Measurements from ENCODE around the gene RAE1. TPM values are rescaled to one million over a fixed set of nuclear protein-coding genes. Genes with fewer than 3 reads are reported as not detected.

The RAE1 gene
- total and polyA plus RNA-seq, 2 donors (not counting 3 experiments of a cell fraction or from before 2014, with no cell fraction given): 34.1 to 55.8 TPM

- Histone ChIP-seq H3K4me2 (ENCODE audit: insufficient read depth, low read length) (no peak overlapping the region), H3K27me3 (ENCODE audit: control insufficient read depth in 2 of 2, insufficient read depth in 2 of 2, low read length in 2 of 2) (no peaks in the 10 kb centered on the region), H4K20me1 (replicated peaks; ENCODE audit: control insufficient read depth, extremely low read depth, insufficient read depth, low read length) (no peaks in the 10 kb centered on the region), H3K9ac (replicated peaks; ENCODE audit: extremely low read depth, insufficient read depth, low read length) (no peak overlapping the region), H3K36me3 (ENCODE audit: control insufficient read depth in 2 of 2, extremely low read depth in 1 of 2, insufficient read depth in 2 of 2, low read length in 2 of 2) (peaks cover 6 to 29% of the 10 kb centered on the region in 2 experiments), H3K9me1 (replicated peaks; ENCODE audit: control insufficient read depth, extremely low read depth, insufficient read depth, low read length) (no peaks in the 10 kb centered on the region), H2AFZ (ENCODE audit: low read depth, low read length) (no peak overlapping the region), H3K79me2 (ENCODE audit: control insufficient read depth, insufficient read depth, low read length) (peaks cover 8% of the 10 kb centered on the region), H3K9me3 (replicated peaks; ENCODE audit: control insufficient read depth, insufficient read depth, low read length) (no peaks in the 10 kb centered on the region), H3K27ac (ENCODE audit: insufficient read depth, low read depth, low read length) (peak overlapping the region; percentile 12), H3K4me1 (ENCODE audit: control insufficient read depth, extremely low read depth, insufficient read depth, low read length) (no peaks in the 10 kb centered on the region), H3K4me3 (replicated peaks in 1 of 3; ENCODE audit: insufficient read depth in 1 of 3, low read depth in 1 of 3, low read length in 3 of 3) (no peak overlapping the region)
- ChIA-PET CTCF (interaction anchor here (1.3 kb wide), 1 partner anchor 16 kb away, joined by 4 read pairs; no protein-coding TSS in a partner anchor), POLR2A (no interaction called here)
- TF ChIP-seq FOS (IDR thresholded peaks at IDR 0.05; ENCODE audit: borderline replicate concordance, insufficient read depth, low read length) (peak; percentile 67), JUN (IDR thresholded peaks at IDR 0.05; ENCODE audit: borderline replicate concordance, insufficient read depth, insufficient read length, low read depth) (no peak)
- no TSS peak for BruUV-seq (replicated peaks)
- dilution Hi-C loops (cut with MboI; ENCODE audit: extremely low pct_ligation_motif_present, low sequenced_read_pairs) (no loop called here), intact Hi-C loops (cut with micrococcal nuclease) (no loop called here)
- FAIRE-seq: peak; percentile 69
- DNase-seq (ENCODE audit: low read depth, low spot score): peak; percentile 34
Measured at GRCh38 chr20:57361517-57361916, 10.5 kb downstream of the RAE1 start.

- H3K36me3 ChIP-seq (ENCODE audit: control insufficient read depth in 2 of 2, extremely low read depth in 1 of 2, insufficient read depth in 2 of 2, low read length in 2 of 2): peaks cover 12 to 36% of the 10 kb centered on the region in 2 experiments
- no peaks in the 10 kb centered on the region for H3K4me1 ChIP-seq (ENCODE audit: control insufficient read depth, extremely low read depth, insufficient read depth, low read length)
- intact Hi-C loops (cut with micrococcal nuclease) (no loop called here), dilution Hi-C loops (cut with MboI; ENCODE audit: extremely low pct_ligation_motif_present, low sequenced_read_pairs) (no loop called here)
- no peaks in the 10 kb centered on the region for H3K9me1 ChIP-seq (replicated peaks; ENCODE audit: control insufficient read depth, extremely low read depth, insufficient read depth, low read length)
- no peak for TF ChIP-seq MYC (IDR thresholded peaks at IDR 0.05; ENCODE audit: low read depth, low read length)
- TF ChIP-seq, protein P1, sequence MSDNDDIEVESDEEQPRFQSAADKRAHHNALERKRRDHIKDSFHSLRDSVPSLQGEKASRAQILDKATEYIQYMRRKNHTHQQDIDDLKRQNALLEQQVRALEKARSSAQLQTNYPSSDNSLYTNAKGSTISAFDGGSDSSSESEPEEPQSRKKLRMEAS (IDR thresholded peaks at IDR 0.05; ENCODE audit: insufficient read depth, insufficient read length): no peak
- no peak for TF ChIP-seq EZH2 (IDR thresholded peaks at IDR 0.05; ENCODE audit: borderline replicate concordance, low read depth, low read length, severe bottlenecking)
- TF ChIP-seq JUN (IDR thresholded peaks at IDR 0.05; ENCODE audit: borderline replicate concordance, insufficient read depth, insufficient read length, low read depth): no peak
- TF ChIP-seq CTCF (IDR thresholded peaks at IDR 0.05; ENCODE audit: extremely low read depth in 1 of 2, insufficient read depth in 1 of 2, low read depth in 1 of 2, low read length in 2 of 2): no peak
- TF ChIP-seq FOS (IDR thresholded peaks at IDR 0.05; ENCODE audit: borderline replicate concordance, insufficient read depth, low read length): no peak
- no peak for TF ChIP-seq GATA2 (IDR thresholded peaks at IDR 0.05; ENCODE audit: insufficient read depth, insufficient read length, low read depth, low read length)
- TF ChIP-seq POLR2AphosphoS5 (IDR thresholded peaks at IDR 0.05; ENCODE audit: insufficient read depth, low read depth, low read length): no peak
- TF ChIP-seq POLR2A (IDR thresholded peaks at IDR 0.05; ENCODE audit: low read depth, low read length): no peak
- peaks cover 8% of the 10 kb centered on the region for H3K79me2 ChIP-seq (ENCODE audit: control insufficient read depth, insufficient read depth, low read length)
- DNase-seq (ENCODE audit: low read depth, low spot score): no peak
- no peaks in the 10 kb centered on the region for H4K20me1 ChIP-seq (replicated peaks; ENCODE audit: control insufficient read depth, extremely low read depth, insufficient read depth, low read length)
- no peak for FAIRE-seq
- H3K4me2 ChIP-seq (ENCODE audit: insufficient read depth, low read length): no peak overlapping the region
- no peak overlapping the region for H3K27ac ChIP-seq (ENCODE audit: insufficient read depth, low read depth, low read length)
- H2AFZ ChIP-seq (ENCODE audit: low read depth, low read length): no peak overlapping the region
- no peaks in the 10 kb centered on the region for H3K27me3 ChIP-seq (ENCODE audit: control insufficient read depth in 2 of 2, insufficient read depth in 2 of 2, low read length in 2 of 2)
- no TSS peak for BruUV-seq (replicated peaks)
- ChIA-PET CTCF (no interaction called here), POLR2A (no interaction called here)
- no peak overlapping the region for H3K9ac ChIP-seq (replicated peaks; ENCODE audit: extremely low read depth, insufficient read depth, low read length)
- H3K4me3 ChIP-seq (replicated peaks in 1 of 3; ENCODE audit: insufficient read depth in 1 of 3, low read depth in 1 of 3, low read length in 3 of 3): no peak overlapping the region
- H3K9me3 ChIP-seq (replicated peaks; ENCODE audit: control insufficient read depth, insufficient read depth, low read length): no peaks in the 10 kb centered on the region
Measured at GRCh38 chr20:57364451-57364850, 13.4 kb downstream of the RAE1 start.
